AG20443 (cell line): ENCODE data around the gene LRP1-AS.

Experiments
- DNase-seq: peaks from one replicate; pipeline ENCODE4 v3.0.0; 2012; ENCODE audit warnings: low spot score, mixed read lengths

The LRP1-AS gene

GRCh38 chr12:57097554-57097835 lies 49.9 kb downstream of the LRP1-AS start:
- DNase-seq: no peak

DNA sequence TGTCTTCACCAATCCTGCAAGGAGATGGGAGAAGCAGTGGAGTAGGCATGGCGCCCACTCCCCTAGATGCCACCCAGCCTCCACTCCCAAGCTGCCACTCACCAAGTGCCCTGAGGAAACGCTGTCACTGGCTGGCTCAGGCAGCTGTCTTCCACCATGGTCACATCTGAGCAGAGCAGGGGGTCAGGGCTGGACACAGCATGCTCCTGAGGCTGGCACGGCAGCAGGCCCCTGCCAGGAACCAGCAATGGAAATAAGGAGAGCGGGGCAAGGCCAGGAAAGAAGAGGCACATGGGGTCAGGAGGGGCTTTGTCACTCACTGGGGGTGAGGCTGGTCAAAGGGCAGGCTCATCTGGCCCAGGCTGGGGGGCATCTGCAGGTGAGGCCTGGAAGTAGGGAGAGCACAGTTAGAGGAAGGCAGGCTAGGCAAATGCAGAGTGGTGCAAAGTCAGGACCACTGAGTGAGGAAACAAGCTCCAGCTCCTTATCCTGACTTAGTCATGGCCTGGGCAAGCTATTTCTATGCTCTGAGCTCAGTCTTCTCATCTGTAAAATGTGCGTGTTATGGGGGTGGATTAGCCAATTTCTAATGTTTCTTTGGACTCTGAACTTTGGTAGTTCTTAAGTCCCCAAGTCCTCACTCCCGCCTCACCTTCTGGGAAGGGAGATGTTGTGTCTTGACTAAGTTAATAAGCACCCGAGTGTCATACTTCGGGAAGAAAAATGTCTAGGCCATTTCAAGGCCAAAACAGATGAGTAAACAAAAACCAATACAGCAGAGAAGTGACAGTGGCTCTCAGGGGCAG lies 50.5 kb downstream of the LRP1-AS start:
- DNase-seq: peak; percentile 4

DNA sequence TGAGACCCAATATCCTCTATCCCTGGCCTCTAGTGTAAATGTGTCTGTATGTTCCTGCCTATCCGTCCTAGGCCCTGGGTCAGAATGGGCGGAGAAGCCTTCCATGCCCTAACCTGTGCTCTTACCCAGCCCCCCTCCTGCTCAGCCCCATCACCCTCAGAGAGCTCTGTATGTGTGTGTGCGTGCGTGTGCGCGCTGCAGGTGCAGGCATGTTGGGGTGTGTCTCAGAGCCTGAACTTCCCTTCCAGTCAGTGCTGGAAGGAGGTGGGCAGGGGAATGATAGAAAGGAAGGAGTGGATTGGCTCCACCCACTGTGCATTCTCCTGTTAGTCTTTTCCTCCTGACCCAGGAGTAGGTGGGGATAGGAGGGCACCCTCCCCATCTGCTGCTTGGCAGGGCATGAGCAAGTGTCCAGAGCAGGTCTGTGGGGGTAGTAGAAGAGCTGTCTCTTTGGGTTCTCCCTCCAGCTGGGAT lies 51.3 kb downstream of the LRP1-AS start:
- DNase-seq: peak; percentile 15

DNA sequence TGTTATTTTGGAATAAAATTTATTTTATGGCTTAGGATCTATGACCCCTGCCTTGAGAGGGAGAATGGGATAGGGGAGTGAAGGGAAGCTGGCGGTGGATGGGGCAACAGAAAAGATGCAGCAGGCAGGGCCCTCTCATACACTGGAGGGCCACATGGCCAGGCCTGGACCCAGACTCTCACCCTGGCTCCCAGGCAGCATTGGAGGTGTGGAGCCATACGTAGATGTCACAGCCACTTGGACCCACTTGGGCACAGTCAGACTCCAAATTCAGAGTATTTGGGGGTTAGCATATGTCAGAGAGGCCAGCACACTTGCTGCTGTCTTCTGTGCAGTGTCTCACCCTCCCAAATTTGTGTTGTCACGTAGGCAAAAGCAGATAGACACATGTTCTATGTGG lies 52.0 kb downstream of the LRP1-AS start:
- DNase-seq: peak; percentile 2
